ENCODE results near the gene EDIL3. TPM values are rescaled to one million over a fixed set of nuclear protein-coding genes. Genes with fewer than 3 reads are reported as not detected.

EDIL3 gene
- total and polyA plus RNA-seq, 9 of the 15 experiments (the other 6 are each of a cell fraction or from before 2014, with no cell fraction given) = 0.09 TPM; not detected in 8

GRCh38 chr5:83991566-83992224 lies 393.0 kb downstream of the EDIL3 start:
- no TSS peak for BruUV-seq (replicated peaks)

More at GRCh38 chr5:83991566-83992224, 393.0 kb downstream of the EDIL3 start:
- H3K4me3 ChIP-seq = no peak overlapping the region
- TF ChIP-seq COPS2 (conservative IDR thresholded peaks at IDR 0.05) (no peak), E4F1 (CRISPR knock-in tag; IDR thresholded peaks at IDR 0.05; ENCODE audit: borderline replicate concordance) (no peak), TRIM25 (IDR thresholded peaks at IDR 0.05; ENCODE audit: borderline replicate concordance) (no peak), E2F8 (IDR thresholded peaks at IDR 0.05; ENCODE audit: low read depth, partially characterized antibody) (no peak), TOE1 (IDR thresholded peaks at IDR 0.05; ENCODE audit: borderline replicate concordance) (no peak), TOE1 (CRISPR knock-in tag; IDR thresholded peaks at IDR 0.05; ENCODE audit: borderline replicate concordance, low read depth) (no peak), BDP1 (IDR thresholded peaks at IDR 0.05; ENCODE audit: insufficient read depth, insufficient read length) (no peak), ZNF3 (CRISPR knock-in tag; IDR thresholded peaks at IDR 0.05) (no peak), ZNF780A (CRISPR knock-in tag; IDR thresholded peaks at IDR 0.05) (no peak), NCOA1 (IDR thresholded peaks at IDR 0.05; ENCODE audit: low read depth) (no peak), SLC30A9 (CRISPR knock-in tag; IDR thresholded peaks at IDR 0.05) (no peak), KDM2B (CRISPR knock-in tag; IDR thresholded peaks at IDR 0.05) (no peak), ETS1 (conservative IDR thresholded peaks at IDR 0.05; ENCODE audit: control insufficient read depth, low read depth, low read length) (no peak), RBM14 (IDR thresholded peaks at IDR 0.05; ENCODE audit: borderline replicate concordance, insufficient read depth, low read depth, low read length) (no peak), IRF2 (CRISPR knock-in tag; IDR thresholded peaks at IDR 0.05) (no peak)
- H3K9me3 ChIP-seq (replicated peaks; ENCODE audit: control insufficient read depth, insufficient read depth, low read depth, low read length) = no peaks in the 10 kb centered on the region
- no peaks in the 10 kb centered on the region for H3K36me3 ChIP-seq (ENCODE audit: control insufficient read depth, insufficient read depth, low read length)
- H3K9ac ChIP-seq (ENCODE audit: insufficient read depth in 1 of 2, low read depth in 2 of 2, low read length in 2 of 2) = no peak overlapping the region
- no peak overlapping the region for H2AFZ ChIP-seq (ENCODE audit: low read depth, low read length)
- H3K4me2 ChIP-seq (ENCODE audit: insufficient read depth, low read length) = no peak overlapping the region
- H3K9me1 ChIP-seq (ENCODE audit: control insufficient read depth, insufficient read depth, low read length) = no peaks in the 10 kb centered on the region
- CTCF ChIA-PET (ENCODE audit: low intra/inter-chr PET ratio) = no interaction called here
- no peak for FAIRE-seq
- H3K4me1 ChIP-seq (replicated peaks in 1 of 2; ENCODE audit: control insufficient read depth in 2 of 2, insufficient read depth in 2 of 2, low read length in 2 of 2) = no peaks in the 10 kb centered on the region
- intact Hi-C loops (cut with micrococcal nuclease) (no loop called here), in situ Hi-C loops (cut with MboI) (no loop called here)
- H4K20me1 ChIP-seq (replicated peaks; ENCODE audit: control insufficient read depth, insufficient read depth, low read length) = no peaks in the 10 kb centered on the region
- no peak for ATAC-seq
- H3K79me2 ChIP-seq (ENCODE audit: control insufficient read depth, insufficient read depth, low read length) = no peaks in the 10 kb centered on the region
- 0% methylated on average over 9 of the region's 9 CpGs for WGBS (ENCODE audit: insufficient coverage, low coverage, missing lambda C conversion rate)
- no peak overlapping the region for H3K27ac ChIP-seq (ENCODE audit: extremely low read depth, low read depth, low read length)
- no peaks in the 10 kb centered on the region for H3K27me3 ChIP-seq (ENCODE audit: control insufficient read depth in 2 of 2, insufficient read depth in 2 of 2, low read length in 2 of 2)
- no peak for DNase-seq (ENCODE audit: extremely low read depth in 1 of 4, low spot score in 3 of 4)
- POLR2A ChIA-PET = no interaction called here

Data from K562 (cell line).